ENCODE data around the gene GALNS.
A peak's percentile ranks its signal among the peaks of the same experiment; 100 is the strongest.

GALNS gene

DNA sequence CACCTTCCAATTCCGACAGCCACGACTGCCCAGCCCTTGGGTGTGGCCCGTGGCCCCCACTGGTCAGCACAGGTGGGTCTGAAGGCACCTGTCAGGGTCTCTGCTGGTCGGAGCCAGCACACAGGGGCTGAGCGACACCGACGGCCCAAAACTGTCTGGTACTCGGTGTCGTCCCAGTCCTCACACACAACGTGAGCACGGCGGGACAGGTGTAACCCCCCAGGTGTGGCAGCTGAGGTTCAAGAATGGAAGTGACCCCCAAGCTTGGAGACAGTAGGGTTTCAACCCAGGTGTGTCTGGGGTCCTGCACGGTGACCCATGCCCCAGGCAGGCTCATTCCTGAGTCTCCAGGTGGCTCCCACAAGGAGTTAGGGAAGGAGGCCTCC, 1.0 kb downstream of the GALNS start:
- H3K36me3 ChIP-seq (ENCODE audit: control insufficient read depth, insufficient read depth, low read length), result peaks cover 13% of the 10 kb centered on the region
- H3K27ac ChIP-seq (ENCODE audit: insufficient read depth, low read depth, low read length, poor library complexity, severe bottlenecking), result no peak overlapping the region
- H3K4me1 ChIP-seq (ENCODE audit: control insufficient read depth, insufficient read depth, low read length), result peaks cover 10% of the 10 kb centered on the region
- H3K4me3 ChIP-seq (ENCODE audit: insufficient read depth, low read depth, low read length), result peak overlapping the region; percentile 98
- 84 to 87% methylated on average over 13 of the region's 13 CpGs for WGBS, 2 experiments
- H3K27me3 ChIP-seq (ENCODE audit: control insufficient read depth, insufficient read depth, low read length, poor library complexity, severe bottlenecking), result no peaks in the 10 kb centered on the region
- no peaks in the 10 kb centered on the region for H3K9me3 ChIP-seq (ENCODE audit: control insufficient read depth, low read length)

DNA sequence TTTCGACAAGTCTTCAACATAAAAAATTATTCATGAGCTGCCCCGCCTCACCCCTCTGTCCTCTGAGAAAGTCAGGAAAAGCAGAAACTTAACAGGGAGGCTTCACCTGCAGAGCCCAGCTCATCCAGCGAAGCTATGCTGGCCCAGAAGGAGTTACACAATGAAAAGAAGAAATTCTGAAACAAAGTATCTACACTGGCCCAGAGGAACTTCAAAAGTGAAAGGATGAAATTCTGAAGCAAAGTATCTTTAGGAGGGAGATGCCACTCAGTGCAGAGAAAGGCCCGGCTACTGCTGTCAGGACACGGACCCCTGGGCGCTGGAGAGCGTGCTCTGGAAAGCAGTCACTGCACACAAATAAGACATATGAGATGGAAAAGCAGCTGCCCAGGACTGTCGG, 1.6 kb downstream of the GALNS start:
- Histone ChIP-seq H3K27ac (ENCODE audit: insufficient read depth, low read depth, low read length, poor library complexity, severe bottlenecking) (no peak overlapping the region), H3K9me3 (ENCODE audit: control insufficient read depth, low read length) (no peaks in the 10 kb centered on the region), H3K36me3 (ENCODE audit: control insufficient read depth, insufficient read depth, low read length) (peaks cover 7% of the 10 kb centered on the region), H3K27me3 (ENCODE audit: control insufficient read depth, insufficient read depth, low read length, poor library complexity, severe bottlenecking) (no peaks in the 10 kb centered on the region), H3K4me3 (ENCODE audit: insufficient read depth, low read depth, low read length) (no peak overlapping the region), H3K4me1 (ENCODE audit: control insufficient read depth, insufficient read depth, low read length) (peaks cover 10% of the 10 kb centered on the region)
- 95 to 96% methylated on average over 8 of the region's 8 CpGs for WGBS, 2 experiments

DNA sequence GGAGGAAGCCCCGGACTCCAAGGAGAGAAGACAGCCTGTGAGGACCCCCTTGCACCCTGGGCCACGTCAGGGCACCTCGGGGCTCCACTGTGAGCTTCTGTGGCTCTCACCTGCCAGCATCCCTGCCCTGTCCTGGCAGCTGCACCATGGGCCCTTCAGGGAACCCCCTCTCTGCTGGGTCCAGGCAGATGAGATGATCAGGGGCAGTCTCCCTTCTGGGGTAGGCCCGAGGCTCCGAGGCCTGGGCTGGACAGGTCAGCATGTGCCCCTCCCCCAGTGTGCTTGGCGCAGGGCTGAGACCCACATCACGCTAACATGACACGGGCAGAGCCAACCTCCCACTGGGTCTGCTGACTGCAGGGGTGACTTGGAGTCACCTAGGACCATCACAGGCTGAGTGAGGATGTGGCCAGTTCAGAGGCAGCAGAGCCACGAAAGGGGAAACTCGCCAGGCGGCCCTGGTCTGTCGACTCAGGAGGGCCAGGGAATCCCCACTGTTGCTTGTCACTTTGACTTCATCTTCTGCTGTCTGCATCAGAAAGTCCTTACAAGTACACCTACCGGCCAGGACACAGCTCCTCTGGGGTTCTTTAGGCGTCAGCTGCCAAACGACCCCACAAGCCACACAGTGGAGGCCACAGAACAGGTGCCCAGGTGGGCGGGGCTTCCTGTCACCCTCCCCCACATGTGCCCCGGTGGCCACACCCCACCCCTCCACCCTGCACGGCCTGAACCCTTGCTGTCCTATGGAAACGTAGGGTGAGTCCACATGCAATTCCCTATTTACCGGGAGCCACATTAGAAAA, 2.2 kb downstream of the GALNS start:
- H3K36me3 ChIP-seq (ENCODE audit: control insufficient read depth, insufficient read depth, low read length), result peaks cover 4% of the 10 kb centered on the region
- H3K9me3 ChIP-seq (ENCODE audit: control insufficient read depth, low read length), result no peaks in the 10 kb centered on the region
- WGBS, 2 experiments, result 84% methylated on average over 20 of the region's 20 CpGs
- H3K4me1 ChIP-seq (ENCODE audit: control insufficient read depth, insufficient read depth, low read length), result peaks cover 10% of the 10 kb centered on the region
- H3K27me3 ChIP-seq (ENCODE audit: control insufficient read depth, insufficient read depth, low read length, poor library complexity, severe bottlenecking), result no peaks in the 10 kb centered on the region
- no peak overlapping the region for H3K27ac ChIP-seq (ENCODE audit: insufficient read depth, low read depth, low read length, poor library complexity, severe bottlenecking)
- H3K4me3 ChIP-seq (ENCODE audit: insufficient read depth, low read depth, low read length), result no peak overlapping the region

- H3K36me3 ChIP-seq (ENCODE audit: control insufficient read depth, insufficient read depth, low read length), result no peaks in the 10 kb centered on the region
- H3K4me3 ChIP-seq (ENCODE audit: insufficient read depth, low read depth, low read length), result no peak overlapping the region
- no peaks in the 10 kb centered on the region for H3K9me3 ChIP-seq (ENCODE audit: control insufficient read depth, low read length)
- H3K27ac ChIP-seq (ENCODE audit: insufficient read depth, low read depth, low read length, poor library complexity, severe bottlenecking), result no peak overlapping the region
- H3K4me1 ChIP-seq (ENCODE audit: control insufficient read depth, insufficient read depth, low read length), result peaks cover 10% of the 10 kb centered on the region
- WGBS, 2 experiments, result 92 to 94% methylated on average over 17 of the region's 17 CpGs
- no peaks in the 10 kb centered on the region for H3K27me3 ChIP-seq (ENCODE audit: control insufficient read depth, insufficient read depth, low read length, poor library complexity, severe bottlenecking)
Measured at GRCh38 chr16:88853325-88853941, 3.3 kb downstream of the GALNS start.

DNA sequence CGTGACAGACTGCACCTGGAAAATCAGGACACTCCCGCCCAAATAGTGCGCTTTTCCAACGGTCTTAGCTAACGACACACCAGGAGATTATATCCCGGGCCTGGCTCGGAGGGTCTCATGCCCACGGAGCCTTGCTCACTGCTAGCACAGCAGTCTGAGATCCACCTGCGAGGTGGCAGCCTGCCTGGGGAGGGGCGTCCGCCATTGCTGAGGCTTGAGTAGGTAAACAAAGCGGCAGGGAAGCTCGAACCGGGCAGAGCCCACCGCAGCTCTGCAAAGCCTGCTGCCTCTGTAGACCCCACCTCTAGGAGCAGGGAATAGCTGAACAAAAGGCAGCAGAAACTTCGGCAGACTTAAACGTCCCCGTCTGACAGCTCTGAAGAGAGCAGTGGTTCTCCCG, 5.1 kb downstream of the GALNS start:
- Histone ChIP-seq H3K4me3 (ENCODE audit: insufficient read depth, low read depth, low read length) (no peak overlapping the region), H3K9me3 (ENCODE audit: control insufficient read depth, low read length) (no peaks in the 10 kb centered on the region), H3K27ac (ENCODE audit: insufficient read depth, low read depth, low read length, poor library complexity, severe bottlenecking) (no peak overlapping the region), H3K27me3 (ENCODE audit: control insufficient read depth, insufficient read depth, low read length, poor library complexity, severe bottlenecking) (no peaks in the 10 kb centered on the region), H3K36me3 (ENCODE audit: control insufficient read depth, insufficient read depth, low read length) (no peaks in the 10 kb centered on the region), H3K4me1 (ENCODE audit: control insufficient read depth, insufficient read depth, low read length) (peaks cover 6% of the 10 kb centered on the region)
- WGBS, 2 experiments, result 95 to 96% methylated on average over 19 of the region's 19 CpGs

- H3K36me3 ChIP-seq (ENCODE audit: control insufficient read depth, insufficient read depth, low read length), result no peaks in the 10 kb centered on the region
- H3K27me3 ChIP-seq (ENCODE audit: control insufficient read depth, insufficient read depth, low read length, poor library complexity, severe bottlenecking), result no peaks in the 10 kb centered on the region
- no peaks in the 10 kb centered on the region for H3K9me3 ChIP-seq (ENCODE audit: control insufficient read depth, low read length)
- peaks cover 1% of the 10 kb centered on the region for H3K4me1 ChIP-seq (ENCODE audit: control insufficient read depth, insufficient read depth, low read length)
- 90 to 92% methylated on average over 33 of the region's 33 CpGs for WGBS, 2 experiments
- no peak overlapping the region for H3K27ac ChIP-seq (ENCODE audit: insufficient read depth, low read depth, low read length, poor library complexity, severe bottlenecking)
- no peak overlapping the region for H3K4me3 ChIP-seq (ENCODE audit: insufficient read depth, low read depth, low read length)
Measured at GRCh38 chr16:88850531-88851199, 6.1 kb downstream of the GALNS start.

DNA sequence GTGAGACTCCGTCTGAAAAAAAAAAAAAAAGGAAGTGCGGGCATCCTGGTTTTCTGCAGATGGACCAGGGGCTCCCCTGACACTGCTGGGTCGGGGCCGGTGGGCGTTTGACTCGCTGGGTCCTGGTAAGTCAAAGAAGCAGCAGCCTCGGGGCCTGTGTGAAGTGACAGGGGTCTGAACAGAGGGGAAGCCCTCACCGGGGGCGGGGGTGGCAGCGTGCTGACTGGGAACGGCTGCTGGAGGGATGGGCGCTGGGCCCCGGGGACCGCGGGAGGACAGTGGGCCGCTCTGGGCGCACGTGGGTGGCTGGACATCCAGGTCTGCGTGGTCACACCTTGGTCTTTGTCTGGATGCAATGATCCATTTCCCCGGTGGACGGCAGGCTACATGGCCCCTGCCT, 8.2 kb downstream of the GALNS start:
- Histone ChIP-seq H3K4me3 (ENCODE audit: insufficient read depth, low read depth, low read length) (no peak overlapping the region), H3K27me3 (ENCODE audit: control insufficient read depth, insufficient read depth, low read length, poor library complexity, severe bottlenecking) (no peaks in the 10 kb centered on the region), H3K9me3 (ENCODE audit: control insufficient read depth, low read length) (no peaks in the 10 kb centered on the region), H3K36me3 (ENCODE audit: control insufficient read depth, insufficient read depth, low read length) (no peaks in the 10 kb centered on the region), H3K4me1 (ENCODE audit: control insufficient read depth, insufficient read depth, low read length) (no peaks in the 10 kb centered on the region), H3K27ac (ENCODE audit: insufficient read depth, low read depth, low read length, poor library complexity, severe bottlenecking) (no peak overlapping the region)
- 95% methylated on average over 21 of the region's 21 CpGs for WGBS, 2 experiments

DNA sequence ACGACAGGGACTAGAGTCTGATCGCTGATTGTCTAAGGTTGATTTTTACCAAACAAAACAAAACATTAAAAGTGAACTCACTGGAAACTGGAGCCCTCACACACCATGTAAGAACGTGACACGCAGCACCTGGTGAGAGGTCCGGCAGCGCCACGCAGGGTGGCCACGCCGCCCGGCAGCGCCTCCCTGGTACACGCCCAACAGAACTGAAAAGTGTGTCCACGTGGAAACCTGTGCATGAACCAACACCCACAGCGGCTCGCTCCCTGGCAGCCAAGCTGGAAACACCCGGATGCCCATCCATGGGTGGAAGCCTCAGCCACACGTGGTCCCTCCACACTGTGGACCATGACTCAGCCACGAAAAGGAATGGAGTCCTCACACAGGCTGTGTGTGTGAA, 9.1 kb downstream of the GALNS start:
- Histone ChIP-seq H3K27ac (ENCODE audit: insufficient read depth, low read depth, low read length, poor library complexity, severe bottlenecking) (no peak overlapping the region), H3K4me1 (ENCODE audit: control insufficient read depth, insufficient read depth, low read length) (no peaks in the 10 kb centered on the region), H3K36me3 (ENCODE audit: control insufficient read depth, insufficient read depth, low read length) (no peaks in the 10 kb centered on the region), H3K27me3 (ENCODE audit: control insufficient read depth, insufficient read depth, low read length, poor library complexity, severe bottlenecking) (no peaks in the 10 kb centered on the region), H3K9me3 (ENCODE audit: control insufficient read depth, low read length) (no peaks in the 10 kb centered on the region), H3K4me3 (ENCODE audit: insufficient read depth, low read depth, low read length) (no peak overlapping the region)
- 92 to 94% methylated on average over 18 of the region's 18 CpGs for WGBS, 2 experiments

- Histone ChIP-seq H3K4me3 (ENCODE audit: insufficient read depth, low read depth, low read length) (no peak overlapping the region), H3K9me3 (ENCODE audit: control insufficient read depth, low read length) (no peaks in the 10 kb centered on the region), H3K4me1 (ENCODE audit: control insufficient read depth, insufficient read depth, low read length) (no peaks in the 10 kb centered on the region), H3K27ac (ENCODE audit: insufficient read depth, low read depth, low read length, poor library complexity, severe bottlenecking) (no peak overlapping the region), H3K36me3 (ENCODE audit: control insufficient read depth, insufficient read depth, low read length) (no peaks in the 10 kb centered on the region), H3K27me3 (ENCODE audit: control insufficient read depth, insufficient read depth, low read length, poor library complexity, severe bottlenecking) (no peaks in the 10 kb centered on the region)
- WGBS, 2 experiments, result 94 to 96% methylated on average over 9 of the region's 9 CpGs
Measured at GRCh38 chr16:88846088-88846487, 10.7 kb downstream of the GALNS start.

GRCh38 chr16:88844419-88845036, 12.2 kb downstream of the GALNS start:
- WGBS, 2 experiments, result 81% methylated on average over 11 of the region's 11 CpGs
- no peak overlapping the region for H3K4me3 ChIP-seq (ENCODE audit: insufficient read depth, low read depth, low read length)
- no peaks in the 10 kb centered on the region for H3K27me3 ChIP-seq (ENCODE audit: control insufficient read depth, insufficient read depth, low read length, poor library complexity, severe bottlenecking)
- H3K27ac ChIP-seq (ENCODE audit: insufficient read depth, low read depth, low read length, poor library complexity, severe bottlenecking), result no peak overlapping the region
- H3K36me3 ChIP-seq (ENCODE audit: control insufficient read depth, insufficient read depth, low read length), result peaks cover 2% of the 10 kb centered on the region
- no peaks in the 10 kb centered on the region for H3K9me3 ChIP-seq (ENCODE audit: control insufficient read depth, low read length)
- no peaks in the 10 kb centered on the region for H3K4me1 ChIP-seq (ENCODE audit: control insufficient read depth, insufficient read depth, low read length)

All from ectodermal cell (in vitro differentiated cells).